ENCODE results near the gene FOXD2.
"Not testable (repeated sequence)": the region's sequence is repeated elsewhere in the genome, so short reads cannot be mapped to it uniquely, and the experiment has no call there.

Gene FOXD2

DNA sequence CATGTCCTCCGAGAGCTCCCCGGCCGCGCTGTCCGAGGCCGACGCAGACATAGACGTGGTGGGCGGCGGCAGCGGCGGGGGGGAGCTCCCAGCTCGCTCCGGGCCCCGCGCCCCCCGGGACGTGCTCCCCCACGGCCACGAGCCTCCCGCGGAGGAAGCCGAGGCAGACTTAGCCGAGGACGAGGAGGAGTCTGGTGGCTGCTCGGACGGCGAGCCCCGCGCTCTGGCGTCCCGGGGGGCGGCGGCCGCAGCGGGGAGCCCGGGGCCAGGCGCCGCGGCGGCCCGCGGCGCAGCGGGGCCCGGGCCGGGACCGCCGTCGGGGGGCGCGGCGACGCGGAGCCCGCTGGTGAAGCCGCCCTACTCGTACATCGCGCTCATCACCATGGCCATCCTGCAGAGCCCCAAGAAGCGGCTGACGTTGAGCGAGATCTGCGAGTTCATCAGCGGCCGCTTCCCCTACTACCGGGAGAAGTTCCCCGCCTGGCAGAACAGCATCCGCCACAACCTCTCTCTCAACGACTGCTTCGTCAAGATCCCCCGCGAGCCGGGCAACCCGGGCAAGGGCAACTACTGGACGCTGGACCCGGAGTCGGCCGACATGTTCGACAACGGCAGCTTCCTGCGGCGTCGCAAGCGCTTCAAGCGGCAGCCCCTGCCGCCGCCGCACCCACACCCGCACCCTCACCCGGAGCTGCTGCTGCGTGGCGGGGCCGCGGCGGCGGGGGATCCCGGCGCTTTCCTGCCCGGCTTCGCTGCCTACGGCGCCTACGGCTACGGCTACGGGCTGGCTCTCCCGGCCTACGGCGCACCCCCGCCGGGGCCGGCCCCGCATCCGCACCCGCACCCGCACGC, 547 bp downstream of the FOXD2 start:
- DNase-seq = peak in 2 of 10 donors; percentile 59 to 75
- intact Hi-C loops (cut with DNase I) = no loop called here

DNA sequence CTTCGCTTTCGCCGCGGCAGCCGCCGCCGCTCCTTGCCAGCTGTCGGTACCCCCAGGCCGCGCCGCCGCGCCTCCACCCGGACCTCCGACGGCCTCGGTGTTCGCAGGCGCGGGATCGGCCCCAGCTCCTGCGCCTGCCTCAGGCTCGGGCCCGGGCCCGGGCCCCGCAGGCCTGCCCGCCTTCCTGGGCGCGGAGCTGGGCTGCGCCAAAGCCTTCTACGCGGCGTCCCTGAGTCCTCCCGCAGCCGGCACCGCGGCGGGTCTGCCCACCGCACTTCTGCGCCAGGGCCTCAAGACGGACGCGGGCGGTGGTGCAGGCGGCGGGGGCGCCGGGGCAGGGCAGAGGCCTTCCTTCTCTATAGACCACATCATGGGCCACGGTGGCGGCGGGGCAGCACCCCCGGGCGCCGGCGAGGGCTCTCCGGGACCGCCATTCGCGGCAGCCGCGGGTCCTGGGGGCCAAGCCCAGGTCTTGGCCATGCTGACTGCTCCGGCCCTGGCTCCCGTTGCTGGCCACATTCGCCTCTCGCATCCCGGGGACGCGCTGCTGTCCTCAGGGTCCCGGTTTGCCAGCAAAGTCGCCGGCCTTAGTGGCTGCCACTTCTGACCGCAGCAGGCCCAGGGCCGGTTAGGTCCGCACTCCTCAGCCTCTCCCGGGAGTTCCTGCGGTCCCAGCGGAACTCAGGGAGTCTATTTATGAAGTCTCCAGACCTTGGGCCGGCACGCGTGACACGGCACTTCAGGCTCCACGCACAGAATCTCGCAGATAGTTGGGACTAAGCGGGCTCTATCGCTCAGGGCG, 1.4 kb downstream of the FOXD2 start:
- peak in 2 of 10 donors; percentile 67 to 75 for DNase-seq

DNA sequence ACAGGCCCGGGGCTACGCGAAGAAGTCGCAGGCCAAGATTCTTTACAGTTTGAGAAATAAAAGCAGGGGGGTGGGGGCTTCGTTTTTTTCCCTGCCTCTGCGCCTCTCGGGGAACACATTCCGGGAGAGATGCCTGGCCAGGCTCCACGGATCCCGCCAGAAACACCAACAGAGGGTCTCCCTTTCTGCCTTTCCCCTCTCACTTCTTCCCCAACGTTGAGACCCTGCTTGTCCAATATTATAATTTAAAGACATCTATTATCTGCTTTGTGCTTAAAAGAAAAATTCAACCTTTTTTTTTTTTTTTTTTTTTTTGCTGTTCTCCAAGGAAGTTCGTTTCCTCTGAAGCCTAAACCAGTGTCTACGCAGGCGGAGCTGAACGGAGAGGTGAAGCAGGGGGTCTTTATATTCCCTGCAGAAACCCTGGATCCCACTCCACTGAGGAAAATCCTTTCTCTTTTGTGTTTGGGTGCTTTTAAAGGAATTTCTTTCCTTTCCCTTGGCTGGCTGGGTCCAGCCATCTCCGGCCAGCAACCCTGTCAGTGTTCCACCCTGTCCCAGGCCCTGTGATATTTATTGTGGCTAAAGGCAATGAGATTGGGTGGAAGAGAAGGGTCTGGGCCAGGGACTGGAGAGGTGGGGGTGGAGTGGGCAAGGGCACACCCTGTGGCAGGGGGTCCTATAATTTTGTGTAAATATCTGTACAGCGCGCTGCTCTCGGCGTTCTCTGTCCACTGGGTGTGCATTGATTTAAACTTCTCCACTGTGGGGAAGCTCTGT, 2.2 kb downstream of the FOXD2 start:
- intact Hi-C loops (cut with DNase I) = no loop called here

More for the DNA sequence above, 1.4 kb downstream of the FOXD2 start:
- intact Hi-C loops (cut with DNase I) = no loop called here

DNA sequence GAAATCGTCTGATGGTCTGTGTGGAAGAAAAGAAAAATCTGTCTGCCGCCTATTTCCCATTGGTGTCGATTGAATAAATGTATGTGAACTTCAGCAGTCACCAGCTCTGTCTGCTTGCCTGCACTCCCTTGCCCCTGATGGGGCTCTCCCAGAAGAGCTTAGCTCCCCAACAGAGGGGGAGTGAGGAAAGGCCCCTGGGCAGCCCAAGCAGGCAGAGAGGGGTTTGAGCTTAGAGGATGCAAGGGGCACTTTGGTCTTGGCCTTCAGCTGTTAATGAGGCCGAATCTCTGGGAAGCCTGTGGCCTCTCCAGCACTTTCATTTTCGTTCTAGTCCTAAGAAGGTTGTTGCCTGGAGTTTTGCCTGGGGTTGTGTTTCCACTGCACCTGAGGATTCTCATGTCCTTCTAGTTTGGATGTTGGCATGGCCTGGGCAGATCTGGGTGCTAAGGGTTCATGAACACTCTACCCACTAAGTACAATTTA, 2.8 kb downstream of the FOXD2 start:
- intact Hi-C loops (cut with DNase I) = no loop called here
- peak in 2 of 10 donors; percentile 15 to 19 for DNase-seq

More for the DNA sequence above, 2.2 kb downstream of the FOXD2 start:
- DNase-seq = peak in 2 of 10 donors; percentile 34 to 45

DNA sequence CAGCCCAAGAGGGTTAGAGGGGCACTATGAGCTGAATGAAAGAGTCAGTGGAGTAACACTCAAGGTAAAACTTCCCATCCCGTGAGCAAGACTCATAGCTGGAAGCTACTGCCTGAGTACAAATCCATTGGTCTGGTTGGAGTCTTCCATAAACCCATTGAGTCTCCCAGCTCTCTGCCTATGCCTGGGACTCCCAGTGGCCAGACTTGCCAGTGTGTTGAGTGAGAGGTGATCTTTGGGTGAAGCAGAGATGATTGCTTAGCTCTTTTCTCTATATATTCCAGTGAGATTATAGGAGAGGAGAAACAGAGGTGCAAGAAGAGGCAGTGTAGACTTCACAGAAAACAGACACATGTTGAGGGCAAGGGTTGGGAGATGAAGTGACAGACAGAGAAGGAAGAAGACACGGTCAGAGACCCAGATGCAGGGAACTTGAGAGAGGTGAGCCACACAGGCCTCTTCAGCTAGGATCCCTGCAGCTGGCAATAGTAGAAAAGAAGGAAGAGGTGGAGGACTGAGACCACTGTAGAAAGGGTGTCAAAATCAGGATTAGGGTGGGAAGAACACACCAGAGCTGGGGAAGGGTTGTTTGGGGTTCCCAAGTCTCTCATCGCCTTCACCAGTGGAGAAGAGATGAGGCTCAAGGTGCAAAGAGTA, 3.7 kb downstream of the FOXD2 start:
- DNase-seq = peak in 1 of 10 donors; percentile 8
- intact Hi-C loops (cut with DNase I) = no loop called here

DNA sequence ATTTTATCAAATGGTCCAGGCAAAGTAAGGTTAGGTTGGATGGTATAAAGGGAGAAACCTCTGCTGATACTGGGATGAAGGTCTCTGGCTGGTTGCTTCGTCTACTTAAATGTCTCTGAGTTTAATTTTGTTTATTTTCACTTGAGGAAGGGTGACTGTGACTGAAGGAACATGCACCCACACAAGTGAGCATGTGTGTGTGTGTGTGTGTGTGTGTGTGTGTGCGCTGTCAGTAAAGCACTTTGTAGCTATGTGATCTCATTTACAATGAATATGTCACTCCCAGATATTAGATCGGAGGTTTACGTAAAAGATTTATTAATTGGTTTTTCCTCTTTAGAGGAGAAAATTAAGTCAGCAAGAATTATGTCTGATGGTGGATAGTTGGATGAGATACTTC, 4.4 kb downstream of the FOXD2 start:
- DNase-seq = no peak
- intact Hi-C loops (cut with DNase I) = no loop called here

DNA sequence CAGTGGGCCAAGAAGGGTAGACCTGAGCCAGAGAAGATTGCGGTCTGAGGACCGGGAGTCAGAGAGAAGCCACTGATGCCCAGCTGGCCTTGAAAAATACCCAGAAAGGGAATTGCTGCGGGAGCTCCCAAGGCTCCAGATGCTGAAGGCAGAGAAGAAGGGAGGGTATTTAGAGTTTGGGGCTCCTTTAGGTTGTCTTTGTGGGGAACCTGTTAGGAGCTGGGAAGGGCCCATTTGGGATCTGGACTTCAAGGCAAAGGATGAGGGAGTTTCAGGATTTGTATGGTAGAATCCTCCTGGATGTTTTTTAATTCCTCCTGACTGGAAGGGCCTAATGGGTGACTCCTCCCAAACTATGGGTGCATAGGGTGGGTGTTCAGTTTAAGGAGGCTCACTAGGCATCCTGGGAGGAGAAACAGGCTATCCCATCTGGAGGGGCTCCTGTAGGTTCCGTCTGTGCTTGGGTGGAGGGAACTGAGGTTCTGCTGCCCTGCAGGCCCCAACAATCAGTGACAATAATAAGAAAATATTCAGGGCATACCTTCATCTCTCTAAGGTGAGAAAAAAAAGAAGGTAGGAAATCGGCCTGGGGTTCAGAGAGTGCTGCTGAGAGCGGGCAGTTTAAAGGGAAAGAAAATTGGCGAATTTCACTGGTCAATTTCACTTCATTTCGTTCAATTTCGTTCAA, 5.1 kb downstream of the FOXD2 start:
- intact Hi-C loops (cut with DNase I) = no loop called here
- peak in 1 of 10 donors; percentile 18 for DNase-seq

DNA sequence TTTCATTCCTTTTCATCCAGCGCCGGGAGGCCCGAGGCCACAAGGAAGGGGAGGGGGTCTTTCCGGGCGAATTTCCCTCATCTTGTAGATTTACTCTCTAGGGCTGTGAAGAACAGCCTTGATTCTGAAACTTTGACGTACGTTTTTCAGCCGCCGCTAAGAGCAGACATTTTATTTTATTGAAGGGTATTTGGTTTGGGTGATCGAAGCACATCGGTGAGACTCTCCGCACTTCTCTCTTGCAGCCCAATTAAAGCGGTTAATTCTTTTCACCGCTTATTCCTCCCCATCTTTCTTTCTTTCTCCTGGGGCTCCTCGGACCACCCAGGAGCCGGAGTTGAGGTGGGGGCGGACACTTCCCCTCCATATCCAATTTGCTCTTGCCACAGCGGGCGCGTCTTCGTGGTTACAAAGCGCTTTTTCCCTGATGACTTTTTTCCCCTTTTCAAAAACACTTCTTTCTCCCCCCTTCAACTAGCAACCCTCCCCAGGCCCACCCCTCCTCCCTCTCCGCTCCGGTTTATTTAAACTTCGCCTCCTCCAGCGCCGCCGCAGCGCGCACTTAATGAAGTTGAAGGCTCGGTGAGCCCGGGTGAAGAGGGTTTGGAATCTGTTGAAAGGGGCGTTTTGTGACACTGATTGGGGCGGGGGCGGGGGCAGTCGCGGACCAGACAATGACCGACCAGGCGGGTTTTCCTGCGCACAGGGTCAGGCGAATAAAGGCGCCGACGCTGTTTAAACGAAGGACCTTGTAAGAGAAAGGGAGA, 5.9 kb downstream of the FOXD2 start:
- peak in 1 of 10 donors; percentile 16 for DNase-seq
- intact Hi-C loops (cut with DNase I) = no loop called here

DNA sequence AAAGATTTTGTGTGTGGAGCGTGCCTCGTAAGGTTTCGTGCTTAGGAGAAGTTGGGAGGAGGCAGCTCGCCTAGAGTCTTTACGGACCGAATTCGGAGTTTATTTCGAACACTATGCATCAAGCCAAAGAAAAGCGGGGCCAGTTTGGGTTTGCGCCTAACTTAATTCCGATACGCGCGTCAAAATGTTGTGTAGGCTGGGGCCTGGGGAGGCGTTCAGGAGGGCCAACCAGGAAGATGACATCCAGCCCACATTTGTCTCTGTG, 6.4 kb downstream of the FOXD2 start:
- peak in 1 of 10 donors; percentile 19 for DNase-seq
- intact Hi-C loops (cut with DNase I) = no loop called here

DNA sequence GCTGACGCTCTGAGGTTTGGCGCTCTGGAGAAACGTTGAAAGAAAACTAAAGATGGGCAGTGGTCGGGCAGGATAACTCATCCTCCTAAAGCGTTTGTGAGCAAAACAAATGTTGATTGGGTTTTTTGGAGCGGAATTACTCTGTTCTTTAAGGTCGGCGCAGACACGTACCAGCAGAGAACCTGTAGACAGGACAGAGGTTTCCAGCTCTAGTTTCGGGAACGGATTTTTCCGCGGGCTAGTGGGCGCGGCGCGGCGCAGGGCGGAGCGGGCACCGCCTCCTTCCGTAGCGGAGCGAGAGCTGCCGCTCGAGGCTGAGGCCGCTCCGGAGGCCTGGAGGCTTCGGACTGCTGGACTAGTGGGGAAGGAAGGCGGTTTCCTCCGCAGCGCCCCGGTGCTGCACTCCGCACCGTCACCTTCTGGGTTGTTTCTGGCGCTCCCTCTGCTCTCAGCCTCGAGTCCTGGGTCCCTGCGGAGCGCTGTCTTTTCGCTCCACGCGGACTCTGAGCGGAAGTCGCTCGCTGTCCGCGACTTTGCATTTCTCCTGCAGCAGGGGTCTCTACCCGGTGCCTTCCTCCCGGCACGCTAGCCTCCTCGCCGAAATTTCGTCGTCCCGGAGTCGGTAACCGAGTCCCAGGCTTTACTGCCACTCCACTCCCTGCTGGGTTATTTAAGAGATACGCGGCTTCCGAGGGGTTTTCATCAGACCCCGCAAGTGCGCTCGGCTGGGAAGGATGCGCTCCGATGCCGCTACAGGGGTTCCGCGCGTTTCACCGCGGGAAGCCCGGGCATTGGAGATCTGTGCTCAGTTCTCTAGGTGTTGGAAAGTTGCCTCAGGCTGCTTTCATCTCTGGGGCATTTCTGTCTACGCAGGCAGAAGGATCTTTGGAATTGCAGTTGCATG, 7.0 kb downstream of the FOXD2 start:
- intact Hi-C loops (cut with DNase I) = no loop called here
- DNase-seq = peak in 1 of 10 donors; percentile 59

DNA sequence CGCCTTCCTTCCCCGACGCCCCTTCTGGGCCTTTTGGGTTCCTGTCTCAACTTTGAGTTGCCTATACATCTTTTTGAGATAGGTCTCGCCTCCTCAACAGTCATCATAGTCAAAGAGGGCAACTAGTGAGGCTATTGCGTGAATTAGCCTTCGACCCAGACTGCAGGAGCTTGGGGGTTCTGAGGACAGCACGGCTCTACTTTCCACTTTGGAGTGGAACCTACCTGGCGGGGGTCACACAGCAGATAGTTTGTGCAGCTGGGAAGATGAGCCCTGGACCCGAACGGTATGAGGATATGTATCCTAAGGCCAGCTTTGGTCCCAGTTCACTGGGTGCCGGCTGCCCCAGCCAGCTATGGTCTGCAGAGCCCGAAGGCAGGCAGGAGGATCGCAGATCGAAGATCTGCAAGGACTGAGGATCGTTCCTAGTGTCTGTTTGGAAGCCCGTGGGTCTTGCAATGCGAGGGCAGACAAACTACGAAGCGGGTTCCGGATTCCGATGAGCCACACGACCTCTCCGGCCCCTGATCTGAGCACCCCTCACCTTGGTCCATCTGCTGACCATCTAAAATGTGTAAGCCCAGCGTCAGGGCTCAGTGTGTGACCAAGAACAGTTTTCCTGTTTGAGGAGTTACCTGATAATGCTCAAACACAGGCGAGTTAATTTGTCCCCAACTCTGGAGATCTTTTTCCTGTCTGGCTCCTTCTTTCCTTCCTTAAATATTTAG, 8.1 kb downstream of the FOXD2 start:
- DNase-seq = no peak
- intact Hi-C loops (cut with DNase I) = no loop called here

DNA sequence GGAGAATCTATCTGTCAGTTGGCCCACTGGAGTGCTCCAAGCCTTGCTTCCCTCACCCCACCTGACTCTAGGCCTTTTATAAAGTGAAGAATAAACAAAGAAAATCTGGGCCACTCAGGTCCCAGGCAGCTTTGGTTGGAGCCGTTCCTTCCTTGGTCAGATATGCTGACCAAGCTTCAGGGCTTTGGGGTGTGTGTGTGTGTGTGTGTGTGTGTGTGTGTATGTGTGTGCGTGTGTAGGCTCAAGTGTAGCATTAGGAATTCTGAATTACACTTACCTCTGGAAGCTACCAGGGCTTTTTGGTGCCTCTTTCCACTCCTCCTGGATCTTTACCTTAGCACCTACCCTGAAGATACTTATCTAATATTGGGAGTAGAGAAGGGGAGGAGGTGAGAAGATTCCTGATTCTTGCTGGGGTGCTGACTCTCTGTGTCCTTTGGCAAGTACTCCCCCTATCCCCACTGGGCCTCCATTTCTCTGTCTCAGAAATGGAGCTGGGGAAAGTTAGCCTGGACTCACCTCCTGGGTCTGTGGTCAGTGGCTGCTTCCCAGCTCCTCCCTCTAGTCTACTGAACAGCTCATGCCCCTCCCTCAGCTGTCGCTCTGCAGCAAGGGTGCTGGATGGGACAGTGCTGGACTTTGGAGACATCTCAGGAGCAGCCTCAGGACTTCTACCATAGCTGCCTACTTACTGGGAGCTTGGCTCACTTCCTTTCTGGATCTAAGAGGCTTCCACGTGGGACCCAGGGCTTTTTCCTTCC, 10.8 kb downstream of the FOXD2 start:
- DNase-seq = no peak
- intact Hi-C loops (cut with DNase I) = no loop called here

DNA sequence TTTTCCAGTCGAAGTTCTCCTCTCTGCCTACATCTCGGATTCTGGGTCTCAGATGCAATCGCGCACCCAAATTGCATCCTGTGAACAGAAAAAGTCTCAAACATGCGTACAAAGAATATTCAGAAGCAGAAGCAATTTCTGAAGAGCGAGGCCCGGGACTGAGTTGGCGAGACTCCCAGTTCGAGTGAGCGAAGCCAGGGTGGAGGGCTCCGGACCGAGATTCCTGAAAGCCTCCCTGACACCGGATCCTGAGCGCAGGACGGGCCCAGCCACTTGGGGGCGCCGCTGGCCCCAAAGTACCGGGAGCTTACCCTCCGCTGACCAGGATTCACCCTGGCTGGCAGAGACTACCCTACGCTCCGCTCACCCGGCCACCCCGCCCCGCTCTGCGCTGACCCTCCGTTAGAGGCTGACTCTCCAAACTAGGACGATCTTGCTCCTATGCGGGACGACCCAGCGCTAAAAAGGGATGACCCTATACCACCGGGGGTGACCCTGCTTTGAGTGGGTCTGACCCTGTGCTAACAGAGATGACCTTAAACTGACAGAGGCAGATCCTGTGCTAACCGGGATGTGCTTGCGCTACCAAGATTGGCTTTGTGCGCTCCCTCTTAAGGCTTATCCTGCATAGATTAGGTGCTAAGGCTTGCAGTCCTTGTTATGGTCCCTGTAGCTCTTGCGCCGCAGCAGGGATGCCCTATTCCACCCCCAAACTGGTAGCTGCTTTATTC, 12.1 kb downstream of the FOXD2 start:
- DNase-seq = peak in 1 of 10 donors; percentile 75
- intact Hi-C loops (cut with DNase I) = no loop called here

DNA sequence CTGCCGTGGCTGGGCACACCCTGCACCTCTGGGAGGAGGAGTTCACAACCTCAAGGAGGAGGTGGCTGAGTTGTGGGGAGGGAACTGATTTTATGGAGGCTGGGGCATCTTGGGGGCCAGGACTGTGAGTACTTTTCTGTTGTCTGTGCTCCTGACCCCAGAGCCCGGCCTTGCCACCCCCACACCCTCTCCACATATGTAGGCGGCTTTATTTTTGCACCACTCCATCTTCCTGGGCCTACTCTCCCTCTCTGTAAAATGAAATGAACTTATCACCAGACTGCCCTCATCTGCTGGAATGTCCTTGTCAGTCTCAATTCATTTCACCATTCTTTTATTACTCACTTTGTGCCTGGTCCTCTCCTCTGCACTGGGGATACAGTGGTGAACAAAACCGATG, 12.8 kb downstream of the FOXD2 start:
- DNase-seq = no peak
- intact Hi-C loops (cut with DNase I) = no loop called here

DNA sequence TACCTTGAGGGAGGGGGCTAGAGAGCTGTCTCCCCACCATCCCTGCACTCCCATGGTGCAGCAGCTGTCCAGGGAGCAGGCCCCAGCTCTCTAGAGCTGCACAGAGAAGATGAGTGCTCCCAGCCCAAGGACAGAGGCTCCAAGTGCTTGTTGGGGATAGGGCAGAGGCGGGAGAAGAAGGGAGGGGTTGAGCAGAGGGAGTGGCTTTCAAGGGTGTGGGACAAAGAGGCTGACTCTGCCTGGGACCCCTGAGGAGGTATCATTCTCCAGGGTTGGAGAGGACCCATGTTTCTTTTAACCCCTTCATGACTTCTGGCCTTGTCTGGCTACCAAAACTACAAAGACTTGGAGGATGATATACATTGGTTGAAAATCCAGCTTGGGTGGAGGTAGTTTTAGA, 14.6 kb downstream of the FOXD2 start:
- intact Hi-C loops (cut with DNase I) = no loop called here
- no peak for DNase-seq

DNA sequence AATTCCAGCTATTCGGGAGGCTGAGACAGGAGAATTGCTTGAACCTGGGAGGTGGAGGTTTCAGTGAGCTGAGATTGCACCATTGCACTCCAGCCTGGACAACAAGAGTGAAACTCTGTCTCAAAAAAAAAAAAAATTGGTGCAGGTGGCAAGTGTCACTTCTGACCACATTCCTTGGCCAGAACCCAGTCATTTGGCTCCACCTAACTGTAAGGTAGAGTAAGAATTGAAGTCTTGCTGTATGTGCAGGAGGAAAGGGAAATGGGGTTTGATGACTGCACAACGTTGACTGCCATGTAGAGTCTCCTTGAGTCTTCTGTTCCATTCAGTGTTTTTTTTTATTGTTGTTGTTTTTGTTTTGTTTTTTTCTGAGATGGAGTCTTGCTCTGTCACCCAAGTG, 16.1 kb downstream of the FOXD2 start:
- not testable (repeated sequence) for DNase-seq

More for the DNA sequence above, 16.1 kb downstream of the FOXD2 start:
- intact Hi-C loops (cut with DNase I) = not testable (repeated sequence)

All from posterior cingulate gyrus (tissue), 11 donors.